ENCODE results near the gene ZNF618.

Gene ZNF618

GRCh38 chr9:114088571-114089170 is 212.6 kb downstream of the ZNF618 start:
- no peak for DNase-seq

- no peak for DNase-seq
Observed at GRCh38 chr9:114089206-114089840, 213.2 kb downstream of the ZNF618 start.

- no peak for DNase-seq
Observed at GRCh38 chr9:114090798-114091197, 214.7 kb downstream of the ZNF618 start.

- no peak for DNase-seq
Observed at GRCh38 chr9:114091711-114092110, 215.6 kb downstream of the ZNF618 start.

- DNase-seq: no peak
Observed at GRCh38 chr9:114092336-114092735, 216.2 kb downstream of the ZNF618 start.

- DNase-seq: no peak
Observed at GRCh38 chr9:114093031-114093471, 216.9 kb downstream of the ZNF618 start.

- no peak for DNase-seq
Observed at GRCh38 chr9:114093761-114094505, 217.8 kb downstream of the ZNF618 start.

GRCh38 chr9:114094971-114095370 is 218.9 kb downstream of the ZNF618 start:
- no peak for DNase-seq

- DNase-seq: no peak
Observed at GRCh38 chr9:114096041-114096511, 220.0 kb downstream of the ZNF618 start.

GRCh38 chr9:114096866-114097612 is 220.9 kb downstream of the ZNF618 start:
- no peak for DNase-seq

GRCh38 chr9:114097613-114098020 is 221.5 kb downstream of the ZNF618 start:
- DNase-seq: no peak

- peak; percentile 13 for DNase-seq
Observed at GRCh38 chr9:114098021-114098935, 222.2 kb downstream of the ZNF618 start.

GRCh38 chr9:114098936-114099668 is 223.0 kb downstream of the ZNF618 start, which contains the start of gene KIF12:
TSS of gene KIF12 (minus strand) at chr9:114099292. CDS start at chr9:114099276, 16 bp downstream.
- DNase-seq: no peak

GRCh38 chr9:114099669-114100270 is 223.7 kb downstream of the ZNF618 start:
- no peak for DNase-seq

- no peak for DNase-seq
Observed at GRCh38 chr9:114100536-114100935, 224.4 kb downstream of the ZNF618 start.

- no peak for DNase-seq
Observed at GRCh38 chr9:114102484-114102883, 226.4 kb downstream of the ZNF618 start.

- DNase-seq: no peak
Observed at GRCh38 chr9:114105236-114105635, 229.1 kb downstream of the ZNF618 start.

All from NCI-H1048 (cell line).